Transverse colon (tissue), 3 donors: ENCODE measurements around the gene CENPB.

Experiments used
- POLR2A ChIP-seq: fragments of 450-650 bp; IDR thresholded peaks from one replicate; pipeline ENCODE4 v1.6.1; 2016; ENCODE audit warnings: antibody characterized with exemption, mild to moderate bottlenecking, moderate library complexity
- POLR2AphosphoS5 ChIP-seq, 3 donors: sonication (generic); formaldehyde crosslinking; IDR thresholded peaks; one replicate each; pipeline ENCODE4 v1.6.1; 2016; ENCODE audit warnings: antibody characterized with exemption in 3 of 3

GRCh38 chr20:3819411-3820047 is 33.0 kb upstream of the CENPB start:
- TF ChIP-seq POLR2AphosphoS5 (IDR thresholded peaks at IDR 0.05): no peak
- TF ChIP-seq POLR2A: no peak
